Subcutaneous abdominal adipose tissue (tissue), 5 donors: Measurements from ENCODE around the gene SOD2.
A peak's percentile ranks its signal among the peaks of the same experiment; 100 is the strongest.
"Not testable (repeated sequence)": the region's sequence is repeated elsewhere in the genome, so short reads cannot be mapped to it uniquely, and the experiment has no call there.

Experiments used
- H3K27ac ChIP-seq: one replicate; pipeline ENCODE4 v1.7.0; 2013; ENCODE audit warnings: low read depth, mild to moderate bottlenecking, inconsistent platforms, low read length, moderate library complexity
- H3K27me3 ChIP-seq, 5 donors: one replicate each; pipeline ENCODE4 v1.7.0; 2013; ENCODE audit warnings: low read length in 5 of 5, inconsistent platforms in 1 of 5; ENCODE audit not compliant: control insufficient read depth in 5 of 5, insufficient read depth in 4 of 5
- H3K36me3 ChIP-seq, 5 donors: one replicate each; pipeline ENCODE4 v1.7.0; 2013; ENCODE audit warnings: low read length in 5 of 5; ENCODE audit not compliant: control insufficient read depth in 5 of 5, insufficient read depth in 5 of 5
- H3K4me1 ChIP-seq, 5 donors: one replicate each; pipeline ENCODE4 v1.7.0; 2013; ENCODE audit warnings: low read length in 5 of 5, mild to moderate bottlenecking in 3 of 5, moderate library complexity in 1 of 5; ENCODE audit not compliant: control insufficient read depth in 5 of 5, insufficient read depth in 5 of 5
- H3K4me3 ChIP-seq, 5 donors: one replicate each; pipeline ENCODE4 v1.7.0; 2013; ENCODE audit warnings: low read length in 5 of 5, low read depth in 1 of 5
- H3K9ac ChIP-seq, 5 donors: one replicate each; pipeline ENCODE4 v1.7.0; 2013; ENCODE audit warnings: low read length in 5 of 5, mild to moderate bottlenecking in 4 of 5, moderate library complexity in 3 of 5
- H3K9me3 ChIP-seq, 5 donors: one replicate each; pipeline ENCODE4 v1.7.0; 2013; ENCODE audit warnings: low read length in 5 of 5; ENCODE audit not compliant: control insufficient read depth in 5 of 5
- donor health status: healthy.
- donor health status: healthy.
- donor health status: healthy.
- donor health status: healthy.
- donor health status: healthy.

The SOD2 gene

GRCh38 chr6:159719287-159719686 lies 26.2 kb upstream of the SOD2 start:
- H3K27ac ChIP-seq = no peak overlapping the region
- H3K27me3 ChIP-seq = peaks cover 0 to 3% (median 0%) of the 10 kb centered on the region in 5 donors
- peaks cover 9 to 27% (median 11%) of the 10 kb centered on the region in 5 donors for H3K4me1 ChIP-seq
- H3K9ac ChIP-seq = no peak overlapping the region
- no peaks in the 10 kb centered on the region for H3K36me3 ChIP-seq
- no peak overlapping the region for H3K4me3 ChIP-seq
- H3K9me3 ChIP-seq = peaks cover 0 to 4% (median 0%) of the 10 kb centered on the region in 5 donors

DNA sequence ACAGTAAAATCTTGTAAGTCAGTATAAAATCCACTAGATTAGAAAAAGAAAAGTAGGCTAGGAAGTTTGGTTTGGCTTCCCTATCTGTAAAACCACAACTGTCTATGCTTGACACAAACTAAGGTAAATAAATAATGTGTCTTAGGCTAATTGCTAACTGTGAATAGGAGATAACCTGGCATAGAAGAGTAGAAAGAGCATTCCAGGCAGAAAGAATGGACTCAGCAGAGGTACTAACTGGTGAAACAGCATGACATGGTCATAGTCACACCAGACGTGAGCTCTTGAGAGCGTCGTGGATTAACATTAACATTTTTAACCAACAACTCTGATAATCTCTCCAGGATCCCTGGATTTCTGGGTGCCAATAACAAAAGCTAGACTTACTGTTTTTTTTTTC lies 25.6 kb upstream of the SOD2 start:
- H3K9ac ChIP-seq = no peak overlapping the region
- peaks cover 9 to 27% (median 11%) of the 10 kb centered on the region in 5 donors for H3K4me1 ChIP-seq
- H3K36me3 ChIP-seq = no peaks in the 10 kb centered on the region
- H3K4me3 ChIP-seq = no peak overlapping the region
- peaks cover 0 to 3% (median 0%) of the 10 kb centered on the region in 5 donors for H3K27me3 ChIP-seq
- H3K27ac ChIP-seq = no peak overlapping the region
- peaks cover 0 to 4% (median 0%) of the 10 kb centered on the region in 5 donors for H3K9me3 ChIP-seq

DNA sequence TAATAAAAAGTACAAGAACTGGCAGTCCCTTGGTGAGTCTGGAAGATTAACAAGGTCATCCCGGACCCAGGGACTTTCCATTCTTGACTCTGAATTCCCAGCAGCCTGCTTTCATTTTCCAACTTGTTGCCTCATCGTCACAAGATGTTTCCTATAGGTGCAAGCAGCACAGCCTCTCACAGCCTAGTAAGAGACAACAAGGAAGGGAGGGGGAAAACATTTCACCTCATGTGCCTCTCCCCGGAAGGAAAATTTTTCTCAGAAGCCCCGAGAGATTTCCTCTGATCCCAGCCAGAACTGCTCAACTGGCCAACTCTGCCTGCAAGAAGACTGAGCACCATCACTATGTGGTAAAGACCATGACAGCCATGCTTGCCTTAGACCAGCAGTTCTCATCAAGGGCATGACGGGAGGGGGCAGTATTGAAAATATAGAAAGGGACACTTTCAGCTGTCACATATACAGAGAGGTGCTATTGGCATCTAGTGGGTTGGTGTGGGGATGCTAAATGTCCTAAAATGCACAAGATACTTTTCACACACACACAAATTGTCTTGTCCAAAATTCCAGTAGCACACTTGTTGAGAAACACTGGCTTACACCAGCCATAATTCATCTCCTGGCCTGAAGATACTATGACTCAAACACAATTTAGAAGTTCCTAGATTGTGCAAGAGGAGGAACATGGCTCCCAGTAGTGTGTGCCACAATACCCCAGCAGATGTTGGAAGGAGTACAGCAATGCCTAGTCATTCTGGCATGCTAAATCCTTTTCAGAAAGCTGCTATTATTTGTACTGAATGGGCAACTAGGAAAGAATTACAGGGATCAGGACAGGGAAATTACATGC lies 23.4 kb upstream of the SOD2 start:
- Histone ChIP-seq H3K9ac (peak overlapping the region; percentile 46 to 88 (median 58)), H3K27me3 (peaks cover 0 to 3% (median 0%) of the 10 kb centered on the region in 5 donors), H3K36me3 (no peaks in the 10 kb centered on the region), H3K4me3 (peak overlapping the region in 4 of 5 donors; percentile 16 to 53 (median 28)), H3K27ac (peak overlapping the region; percentile 99), H3K4me1 (peaks cover 9 to 27% (median 11%) of the 10 kb centered on the region in 5 donors), H3K9me3 (no peaks in the 10 kb centered on the region)

GRCh38 chr6:159715605-159716004 lies 22.6 kb upstream of the SOD2 start:
- no peaks in the 10 kb centered on the region for H3K9me3 ChIP-seq
- H3K27ac ChIP-seq = peak overlapping the region; percentile 99
- peak overlapping the region in 4 of 5 donors; percentile 20 to 88 (median 52) for H3K9ac ChIP-seq
- peaks cover 9 to 27% (median 11%) of the 10 kb centered on the region in 5 donors for H3K4me1 ChIP-seq
- H3K36me3 ChIP-seq = no peaks in the 10 kb centered on the region
- H3K4me3 ChIP-seq = no peak overlapping the region
- peaks cover 0 to 3% (median 0%) of the 10 kb centered on the region in 5 donors for H3K27me3 ChIP-seq

GRCh38 chr6:159715166-159715565 lies 22.1 kb upstream of the SOD2 start:
- H3K27ac ChIP-seq = peak overlapping the region; percentile 99

DNA sequence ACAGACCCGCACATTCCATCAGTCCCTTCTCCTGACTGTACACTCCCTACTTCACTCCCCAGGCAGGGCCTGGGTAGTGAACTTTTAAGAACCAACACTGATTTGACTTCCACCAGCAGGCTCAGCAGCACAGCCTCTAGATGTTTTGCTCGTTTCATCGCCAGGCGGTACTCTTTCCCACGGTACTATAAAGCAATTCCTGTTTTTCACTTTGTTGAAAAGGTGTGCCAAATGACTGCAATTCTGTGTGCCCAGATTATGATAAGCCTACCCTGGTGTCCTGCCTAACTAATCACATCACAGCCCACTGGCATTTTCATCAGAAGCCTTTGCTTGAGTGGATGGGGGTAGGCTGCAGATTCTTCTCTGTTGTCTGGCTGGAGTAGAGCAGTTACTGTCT lies 21.4 kb upstream of the SOD2 start:
- Histone ChIP-seq H3K4me3 (no peak overlapping the region), H3K27me3 (peaks cover 0 to 3% (median 0%) of the 10 kb centered on the region in 5 donors), H3K9ac (no peak overlapping the region), H3K36me3 (no peaks in the 10 kb centered on the region), H3K4me1 (peaks cover 9 to 27% (median 11%) of the 10 kb centered on the region in 5 donors), H3K9me3 (no peaks in the 10 kb centered on the region), H3K27ac (no peak overlapping the region)

More at GRCh38 chr6:159715166-159715565, 22.1 kb upstream of the SOD2 start:
- Histone ChIP-seq H3K9ac (peak overlapping the region in 2 of 5 donors; percentile 46 to 57), H3K4me1 (peaks cover 9 to 27% (median 11%) of the 10 kb centered on the region in 5 donors), H3K9me3 (no peaks in the 10 kb centered on the region), H3K27me3 (peaks cover 0 to 3% (median 0%) of the 10 kb centered on the region in 5 donors), H3K36me3 (no peaks in the 10 kb centered on the region), H3K4me3 (no peak overlapping the region)

DNA sequence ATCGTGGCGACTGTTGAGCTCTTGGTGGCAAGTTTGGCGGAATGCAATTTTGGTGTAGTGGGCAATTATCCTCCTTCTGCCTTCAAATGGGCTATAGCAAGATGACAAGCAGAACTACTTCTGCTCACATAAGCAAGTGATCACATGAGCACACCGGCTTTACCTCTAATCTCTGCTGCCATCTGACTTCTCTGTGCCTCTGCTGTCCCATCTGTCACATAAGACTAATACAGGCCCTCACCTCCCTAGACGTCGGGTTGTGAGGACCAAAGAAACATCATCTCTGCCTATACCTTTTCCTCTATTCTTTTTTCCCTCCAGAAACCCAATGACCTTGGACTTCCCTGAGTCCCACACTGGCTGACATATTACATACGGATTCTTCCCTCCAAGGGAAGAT lies 20.9 kb upstream of the SOD2 start:
- no peaks in the 10 kb centered on the region for H3K9me3 ChIP-seq
- no peak overlapping the region for H3K4me3 ChIP-seq
- peaks cover 0 to 3% (median 0%) of the 10 kb centered on the region in 5 donors for H3K27me3 ChIP-seq
- no peaks in the 10 kb centered on the region for H3K36me3 ChIP-seq
- peaks cover 9 to 27% (median 11%) of the 10 kb centered on the region in 5 donors for H3K4me1 ChIP-seq
- H3K9ac ChIP-seq = no peak overlapping the region
- no peak overlapping the region for H3K27ac ChIP-seq

DNA sequence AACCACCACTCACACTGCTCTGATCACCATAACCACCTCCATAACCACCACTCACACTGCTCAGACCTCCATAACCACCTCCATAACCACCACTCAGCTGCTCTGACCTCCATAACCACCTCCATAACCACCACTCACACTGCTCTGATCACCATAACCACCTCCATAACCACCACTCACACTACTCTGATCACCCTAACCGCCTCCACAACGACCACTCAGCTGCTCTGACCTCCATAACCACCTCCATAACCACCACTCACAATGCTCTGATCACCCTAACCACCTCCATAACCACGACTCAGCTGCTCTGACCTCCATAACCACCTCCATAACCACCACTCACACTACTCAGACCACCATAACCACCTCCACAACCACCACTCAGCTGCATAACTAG lies 19.3 kb upstream of the SOD2 start:
- H3K4me3 ChIP-seq, H3K9ac ChIP-seq, H3K36me3 ChIP-seq, H3K9me3 ChIP-seq, H3K27me3 ChIP-seq, H3K27ac ChIP-seq: not testable (repeated sequence)
- peaks cover 9 to 25% (median 11%) of the 10 kb centered on the region in 5 donors for H3K4me1 ChIP-seq

DNA sequence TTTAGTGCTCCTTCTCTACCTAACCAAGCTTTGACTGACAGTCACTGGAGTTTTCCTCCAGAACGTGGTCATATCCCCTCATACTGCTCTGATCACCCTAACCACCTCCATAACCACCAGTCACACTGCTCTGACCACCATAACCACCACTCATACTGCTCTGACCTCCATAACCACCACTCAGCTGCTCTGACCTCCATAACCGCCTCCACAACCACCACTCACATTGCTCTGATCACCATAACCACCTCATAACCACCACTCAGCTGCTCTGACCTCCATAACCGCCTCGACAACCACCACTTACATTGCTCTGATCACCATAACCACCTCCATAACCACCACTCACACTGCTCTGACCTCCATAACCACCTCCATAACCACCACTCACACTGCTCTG lies 17.6 kb upstream of the SOD2 start:
- not testable (repeated sequence) for H3K27ac ChIP-seq, H3K27me3 ChIP-seq, H3K9me3 ChIP-seq, H3K9ac ChIP-seq, H3K36me3 ChIP-seq, H3K4me3 ChIP-seq, H3K4me1 ChIP-seq

GRCh38 chr6:159701413-159701999 lies 8.5 kb upstream of the SOD2 start:
- H3K27me3 ChIP-seq = no peaks in the 10 kb centered on the region
- peak overlapping the region; percentile 82 for H3K27ac ChIP-seq
- peaks cover 0 to 14% (median 12%) of the 10 kb centered on the region in 5 donors for H3K4me1 ChIP-seq
- no peak overlapping the region for H3K4me3 ChIP-seq
- peaks cover 0 to 4% (median 0%) of the 10 kb centered on the region in 5 donors for H3K9me3 ChIP-seq
- H3K36me3 ChIP-seq = no peaks in the 10 kb centered on the region
- H3K9ac ChIP-seq = peak overlapping the region in 3 of 5 donors; percentile 45 to 59 (median 57)
